ENCODE measurements around the gene MAPK11.
A peak's percentile ranks its signal among the peaks of the same experiment; 100 is the strongest.

Gene MAPK11

GRCh38 chr22:50301581-50301991 lies 31.4 kb upstream of the MAPK11 start:
- Histone ChIP-seq H3K27ac (peak overlapping the region; percentile 46 to 98 (median 93); a peak in 20 of 22 replicates), H3K9ac (peak overlapping the region; percentile 62 to 98 (median 78)), H3K4me2 (peak overlapping the region; percentile 96 to 100 (median 99)), H4K20me1 (peaks cover 77 to 96% (median 92%) of the 10 kb centered on the region in 11 experiments), H3K9me3 (replicated peaks in 1 of 11) (no peaks in the 10 kb centered on the region), H3K4me3 (peak overlapping the region; percentile 26 to 100 (median 58)), H3K4me1 (peaks cover 84 to 96% (median 94%) of the 10 kb centered on the region in 10 experiments), H3K36me3 (peaks cover 0 to 17% (median 0%) of the 10 kb centered on the region in 11 experiments; a peak in 2 of 22 replicates), H3K27me3 (no peaks in the 10 kb centered on the region)
- TF ChIP-seq Cebpa-rat (IDR thresholded peaks at IDR 0.05): no peak

DNA sequence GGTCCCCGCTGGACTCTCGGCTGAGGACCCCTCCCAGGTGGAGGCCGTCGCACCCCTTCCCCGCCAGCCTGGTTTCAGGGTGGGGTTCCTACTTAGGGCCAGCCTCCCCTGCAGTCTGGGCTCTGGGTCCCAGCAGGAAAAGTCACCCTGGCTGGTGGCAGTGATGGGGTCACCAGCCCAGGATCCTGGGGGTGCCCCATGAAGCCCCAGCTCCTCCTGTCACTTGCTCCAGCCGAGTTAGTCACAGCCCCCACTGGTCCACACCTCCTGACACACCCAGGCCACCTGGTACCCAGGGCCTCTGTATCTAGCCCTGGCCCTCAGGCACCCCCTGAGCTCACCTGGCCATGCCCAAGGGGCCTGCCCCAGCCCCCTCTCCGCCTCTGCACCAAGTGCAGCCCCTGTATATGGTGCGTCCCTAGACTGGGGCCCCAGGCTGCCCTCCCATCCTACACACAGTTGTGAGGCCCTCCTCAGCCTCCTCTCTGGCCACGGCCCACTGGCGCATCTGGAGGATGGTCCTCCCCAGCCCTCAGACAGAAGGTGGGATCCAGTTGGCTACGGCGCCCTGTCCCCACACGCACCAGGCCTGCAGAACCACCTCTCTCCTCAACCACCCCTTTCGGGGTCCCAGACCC lies 30.6 kb upstream of the MAPK11 start:
- Histone ChIP-seq H3K9me3 (replicated peaks in 1 of 11) (no peaks in the 10 kb centered on the region), H3K27me3 (no peaks in the 10 kb centered on the region), H3K4me1 (peaks cover 92 to 99% (median 97%) of the 10 kb centered on the region in 10 experiments), H3K9ac (peak overlapping the region; percentile 62 to 98 (median 78); a peak in 19 of 22 replicates), H3K4me2 (peak overlapping the region; percentile 96 to 100 (median 99)), H3K36me3 (peaks cover 0 to 17% (median 0%) of the 10 kb centered on the region in 11 experiments; a peak in 2 of 22 replicates), H4K20me1 (peaks cover 86 to 99% (median 96%) of the 10 kb centered on the region in 11 experiments), H3K27ac (peak overlapping the region in 8 of 11 experiments; percentile 24 to 98 (median 95); a peak in 8 of 22 replicates), H3K4me3 (peak overlapping the region in 9 of 10 experiments; percentile 46 to 100 (median 58); a peak in 15 of 20 replicates)
- no peak for TF ChIP-seq Cebpa-rat (IDR thresholded peaks at IDR 0.05)

GRCh38 chr22:50299785-50300619 lies 29.8 kb upstream of the MAPK11 start:
- H3K4me2 ChIP-seq: peak overlapping the region; percentile 96 to 100 (median 99)
- H3K9ac ChIP-seq: peak overlapping the region; percentile 48 to 98 (median 78)
- H3K9me3 ChIP-seq (replicated peaks in 1 of 11): no peaks in the 10 kb centered on the region
- TF ChIP-seq Cebpa-rat (IDR thresholded peaks at IDR 0.05): no peak
- peak overlapping the region; percentile 46 to 100 (median 56) for H3K4me3 ChIP-seq
- H3K36me3 ChIP-seq: peaks cover 0 to 24% (median 0%) of the 10 kb centered on the region in 11 experiments; a peak in 3 of 22 replicates
- peaks cover 93 to 99% (median 97%) of the 10 kb centered on the region in 10 experiments for H3K4me1 ChIP-seq
- H3K27me3 ChIP-seq: no peaks in the 10 kb centered on the region
- H3K27ac ChIP-seq: peak overlapping the region in 10 of 11 experiments; percentile 42 to 98 (median 48); a peak in 18 of 22 replicates
- peaks cover 93 to 99% (median 97%) of the 10 kb centered on the region in 11 experiments for H4K20me1 ChIP-seq

DNA sequence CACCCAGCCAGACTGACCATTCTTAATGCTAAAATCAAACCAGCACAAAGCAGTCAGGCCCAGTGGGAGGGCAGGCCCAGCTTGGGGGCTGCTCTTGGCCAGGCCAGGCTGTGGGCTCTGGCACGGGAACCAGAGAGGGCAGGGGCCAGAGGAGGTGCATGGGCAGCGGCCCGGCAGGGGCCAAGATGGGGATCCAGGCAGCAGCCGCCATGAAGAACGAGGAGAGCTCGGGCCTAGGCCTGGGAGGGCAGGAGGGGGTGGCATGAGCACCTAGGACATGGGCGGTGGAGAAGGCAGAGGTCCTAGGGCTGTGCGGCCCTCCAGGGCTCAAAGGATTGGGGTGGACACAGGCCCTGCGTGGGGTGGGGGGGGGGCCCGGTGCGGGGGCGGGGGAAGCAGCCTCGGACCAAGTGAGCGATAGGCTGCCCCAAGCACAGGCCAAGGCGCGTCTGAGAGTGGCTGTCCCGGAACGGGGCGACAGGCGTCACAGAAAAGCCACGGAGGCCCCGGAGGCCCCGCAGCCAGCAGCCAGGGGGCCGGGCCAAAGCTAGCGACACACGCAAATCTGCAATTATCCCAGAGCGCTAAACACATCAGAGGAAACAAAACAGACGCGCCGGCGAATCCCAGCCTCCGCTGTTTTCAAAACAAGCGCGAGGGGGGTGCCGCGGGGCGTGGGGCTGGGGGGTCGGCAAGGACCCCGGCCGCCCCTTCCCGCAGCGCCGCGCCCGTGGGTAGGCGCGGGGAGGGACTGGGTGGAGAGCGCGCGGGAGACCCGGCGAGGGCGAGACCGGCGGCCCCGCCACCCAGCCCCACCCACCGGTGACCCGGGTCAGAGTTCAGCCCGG lies 29.0 kb upstream of the MAPK11 start:
- Histone ChIP-seq H3K9me3 (replicated peaks in 1 of 11) (no peaks in the 10 kb centered on the region), H4K20me1 (peaks cover 98 to 100% (median 99%) of the 10 kb centered on the region in 11 experiments), H3K4me2 (peak overlapping the region; percentile 96 to 100 (median 99)), H3K4me3 (peak overlapping the region; percentile 46 to 100 (median 56)), H3K4me1 (peaks cover 96 to 100% (median 98%) of the 10 kb centered on the region in 10 experiments), H3K27ac (peak overlapping the region in 10 of 11 experiments; percentile 42 to 98 (median 48); a peak in 18 of 22 replicates), H3K27me3 (no peaks in the 10 kb centered on the region), H3K36me3 (peaks cover 0 to 25% (median 0%) of the 10 kb centered on the region in 11 experiments; a peak in 5 of 22 replicates), H3K9ac (peak overlapping the region; percentile 48 to 98 (median 78); a peak in 21 of 22 replicates)
- no peak for TF ChIP-seq Cebpa-rat (IDR thresholded peaks at IDR 0.05)

DNA sequence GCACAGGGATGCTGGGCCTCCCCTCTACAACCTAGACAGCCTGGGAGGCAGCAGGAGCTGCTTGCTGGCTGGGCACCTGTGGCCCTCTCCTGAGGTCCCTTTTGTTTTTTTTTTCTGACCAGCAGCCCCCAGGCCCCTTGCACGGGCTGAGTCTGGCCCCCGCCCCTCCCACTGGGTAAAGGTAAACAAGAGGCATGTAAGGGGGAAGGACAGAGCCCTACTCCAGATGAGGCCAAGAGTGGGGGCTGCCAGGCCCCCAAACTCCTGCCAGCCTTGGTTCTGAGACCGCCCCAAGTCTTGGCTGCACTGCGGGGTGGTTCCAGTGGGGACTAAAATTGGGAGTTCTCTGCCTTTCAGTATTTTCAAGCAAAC lies 28.1 kb upstream of the MAPK11 start:
- Histone ChIP-seq H3K27me3 (no peaks in the 10 kb centered on the region), H3K9ac (peak overlapping the region in 6 of 11 experiments; percentile 18 to 57 (median 42); a peak in 6 of 22 replicates), H3K4me3 (no peak overlapping the region), H4K20me1 (peaks cover 98 to 100% (median 99%) of the 10 kb centered on the region in 11 experiments), H3K36me3 (peaks cover 0 to 25% (median 0%) of the 10 kb centered on the region in 11 experiments; a peak in 5 of 22 replicates), H3K4me2 (peak overlapping the region; percentile 96 to 100 (median 99)), H3K4me1 (peaks cover 96 to 100% (median 98%) of the 10 kb centered on the region in 10 experiments), H3K27ac (no peak overlapping the region), H3K9me3 (replicated peaks in 1 of 11) (no peaks in the 10 kb centered on the region)
- TF ChIP-seq Cebpa-rat (IDR thresholded peaks at IDR 0.05): no peak

- Histone ChIP-seq H3K27me3 (no peaks in the 10 kb centered on the region), H3K4me1 (peaks cover 96 to 100% (median 98%) of the 10 kb centered on the region in 10 experiments), H3K4me3 (no peak overlapping the region; a peak in 1 of 20 replicates), H3K9ac (peak overlapping the region in 7 of 11 experiments; percentile 18 to 57 (median 34); a peak in 9 of 22 replicates), H3K36me3 (peaks cover 0 to 25% (median 0%) of the 10 kb centered on the region in 11 experiments; a peak in 5 of 22 replicates), H4K20me1 (peaks cover 98 to 100% (median 99%) of the 10 kb centered on the region in 11 experiments), H3K4me2 (peak overlapping the region; percentile 96 to 100 (median 99)), H3K9me3 (replicated peaks in 1 of 11) (no peaks in the 10 kb centered on the region), H3K27ac (no peak overlapping the region; a peak in 1 of 22 replicates)
- no peak for TF ChIP-seq Cebpa-rat (IDR thresholded peaks at IDR 0.05)
Measured at GRCh38 chr22:50297510-50298265, 27.5 kb upstream of the MAPK11 start.

- Histone ChIP-seq H3K4me1 (peaks cover 96 to 100% (median 98%) of the 10 kb centered on the region in 10 experiments), H3K27me3 (no peaks in the 10 kb centered on the region), H4K20me1 (peaks cover 98 to 100% (median 99%) of the 10 kb centered on the region in 11 experiments), H3K27ac (peak overlapping the region in 1 of 11 experiments; percentile 14; a peak in 2 of 22 replicates), H3K36me3 (peaks cover 0 to 25% (median 0%) of the 10 kb centered on the region in 11 experiments; a peak in 7 of 22 replicates), H3K9me3 (replicated peaks in 1 of 11) (no peaks in the 10 kb centered on the region), H3K9ac (peak overlapping the region in 7 of 11 experiments; percentile 3 to 34 (median 25); a peak in 10 of 22 replicates), H3K4me3 (no peak overlapping the region; a peak in 2 of 20 replicates), H3K4me2 (peak overlapping the region; percentile 96 to 100 (median 99))
- TF ChIP-seq Cebpa-rat (IDR thresholded peaks at IDR 0.05): no peak
Measured at GRCh38 chr22:50296658-50297490, 26.7 kb upstream of the MAPK11 start.

All from BLaER1 treated with 17β-estradiol and CSF1 and Interleukin-3, amounts not matched to agents 10 nM and 100 nM (cell line).